ENCODE results near the gene TXNIP. TPM values are rescaled to one million over a fixed set of nuclear protein-coding genes. Genes with fewer than 3 reads are reported as not detected.
"Not testable (repeated sequence)": the region's sequence is repeated elsewhere in the genome, so short reads cannot be mapped to it uniquely, and the experiment has no call there.

The TXNIP gene
- total and polyA plus RNA-seq, 2 donors (not counting 1 experiment from before 2014, with no cell fraction given): 542 to 1,651 TPM

DNA sequence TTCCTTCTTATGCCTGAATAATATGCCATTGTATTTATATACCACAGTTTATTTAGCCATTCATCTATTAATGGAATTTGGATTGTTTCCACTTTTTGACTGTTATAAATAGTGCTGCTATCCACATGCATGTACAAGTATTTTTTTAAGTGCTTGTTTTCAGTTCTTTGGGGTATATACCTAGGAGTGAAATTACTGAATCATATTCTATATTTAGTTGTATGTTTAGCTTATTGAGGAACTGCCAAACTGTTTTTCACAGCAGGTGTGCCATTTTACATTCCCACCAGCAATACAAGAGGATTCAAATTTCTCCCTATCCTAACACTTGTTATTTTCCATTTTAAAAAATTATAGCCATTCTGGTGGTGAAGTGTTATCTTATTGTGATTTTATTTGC is 32.7 kb upstream of the TXNIP start:
- Histone ChIP-seq H2AFZ (ENCODE audit: insufficient read depth, low read depth, low read length, poor library complexity, severe bottlenecking) (no peak overlapping the region), H3K4me1 (ENCODE audit: control insufficient read depth in 2 of 2, insufficient read depth in 2 of 2, low read length in 2 of 2) (peaks cover 5% of the 10 kb centered on the region in 2 donors), H3K27ac (ENCODE audit: low read length in 2 of 2) (no peak overlapping the region), H3K4me2 (replicated peaks; ENCODE audit: low read depth, low read length, poor library complexity, severe bottlenecking) (no peak overlapping the region), H4K20me1 (ENCODE audit: control insufficient read depth, insufficient read depth, low read length, poor library complexity, severe bottlenecking) (no peaks in the 10 kb centered on the region), H3K79me2 (ENCODE audit: control insufficient read depth, insufficient read depth, low read length) (no peaks in the 10 kb centered on the region), H3K27me3 (replicated peaks in 1 of 4; ENCODE audit: control extremely low read depth in 1 of 4, control insufficient read depth in 3 of 4, insufficient read depth in 4 of 4, low read length in 3 of 4) (peaks cover 0 to 2% (median 0%) of the 10 kb centered on the region in 4 experiments), H3K4me3 (ENCODE audit: control extremely low read depth in 1 of 5, extremely low read depth in 1 of 5, insufficient read depth in 1 of 5, low read depth in 2 of 5, low read length in 4 of 5) (no peak overlapping the region), H3K9ac (ENCODE audit: low read length) (no peak overlapping the region), H3K36me3 (replicated peaks in 1 of 2; ENCODE audit: control extremely low read depth in 1 of 2, control insufficient read depth in 1 of 2, extremely low read depth in 1 of 2, insufficient read depth in 2 of 2, low read length in 1 of 2) (no peaks in the 10 kb centered on the region), H3K9me3 (ENCODE audit: control extremely low read depth in 1 of 3, control insufficient read depth in 2 of 3, insufficient read depth in 1 of 3, low read length in 2 of 3) (no peaks in the 10 kb centered on the region)
- POLR2A ChIA-PET: no interaction called here
- no peak for TF ChIP-seq EZH2 (IDR thresholded peaks at IDR 0.05; ENCODE audit: borderline replicate concordance, insufficient read depth, low read depth, low read length, poor library complexity, severe bottlenecking)
- TF ChIP-seq, protein P1, sequence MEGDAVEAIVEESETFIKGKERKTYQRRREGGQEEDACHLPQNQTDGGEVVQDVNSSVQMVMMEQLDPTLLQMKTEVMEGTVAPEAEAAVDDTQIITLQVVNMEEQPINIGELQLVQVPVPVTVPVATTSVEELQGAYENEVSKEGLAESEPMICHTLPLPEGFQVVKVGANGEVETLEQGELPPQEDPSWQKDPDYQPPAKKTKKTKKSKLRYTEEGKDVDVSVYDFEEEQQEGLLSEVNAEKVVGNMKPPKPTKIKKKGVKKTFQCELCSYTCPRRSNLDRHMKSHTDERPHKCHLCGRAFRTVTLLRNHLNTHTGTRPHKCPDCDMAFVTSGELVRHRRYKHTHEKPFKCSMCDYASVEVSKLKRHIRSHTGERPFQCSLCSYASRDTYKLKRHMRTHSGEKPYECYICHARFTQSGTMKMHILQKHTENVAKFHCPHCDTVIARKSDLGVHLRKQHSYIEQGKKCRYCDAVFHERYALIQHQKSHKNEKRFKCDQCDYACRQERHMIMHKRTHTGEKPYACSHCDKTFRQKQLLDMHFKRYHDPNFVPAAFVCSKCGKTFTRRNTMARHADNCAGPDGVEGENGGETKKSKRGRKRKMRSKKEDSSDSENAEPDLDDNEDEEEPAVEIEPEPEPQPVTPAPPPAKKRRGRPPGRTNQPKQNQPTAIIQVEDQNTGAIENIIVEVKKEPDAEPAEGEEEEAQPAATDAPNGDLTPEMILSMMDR (IDR thresholded peaks at IDR 0.05): no peak
- peaks cover 19% of the 10 kb centered on the region for H3K27me3 Mint-ChIP-seq
- peaks cover 5% of the 10 kb centered on the region for H3K4me1 Mint-ChIP-seq
- DNase-seq: no peak
- ATAC-seq (ENCODE audit: low read depth): no peak
- no peak overlapping the region for H3K4me3 Mint-ChIP-seq
- H3K9me3 Mint-ChIP-seq (ENCODE audit: insufficient read depth): no peaks in the 10 kb centered on the region
- intact Hi-C loops (cut with micrococcal nuclease): no loop called here
- CTCF ChIA-PET: no interaction called here
- H3K27ac Mint-ChIP-seq: no peak overlapping the region

DNA sequence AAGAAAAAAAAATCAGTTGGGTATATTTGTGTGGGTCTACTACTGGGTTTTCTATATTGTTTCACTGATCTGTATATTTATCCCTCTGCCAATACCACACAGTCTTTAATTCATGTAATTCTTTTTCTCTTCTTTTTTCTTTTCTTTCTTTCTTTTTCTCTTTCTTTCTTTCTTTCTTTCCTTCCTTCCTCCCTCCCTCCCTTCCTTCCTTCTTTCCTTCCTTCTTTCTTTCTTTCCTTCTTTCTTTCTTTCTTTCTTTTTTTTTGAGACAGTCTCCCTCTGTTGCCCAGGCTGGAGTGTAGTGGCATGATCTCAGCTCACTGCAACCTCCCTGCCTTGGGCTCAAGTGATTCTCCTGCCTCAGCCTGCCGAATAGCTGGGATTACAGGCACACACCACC is 30.3 kb upstream of the TXNIP start:
- H3K36me3 ChIP-seq (replicated peaks in 1 of 2; ENCODE audit: control extremely low read depth in 1 of 2, control insufficient read depth in 1 of 2, extremely low read depth in 1 of 2, insufficient read depth in 2 of 2, low read length in 1 of 2); POLR2A ChIA-PET; H3K4me3 Mint-ChIP-seq; intact Hi-C loops (cut with micrococcal nuclease); H2AFZ ChIP-seq (ENCODE audit: insufficient read depth, low read depth, low read length, poor library complexity, severe bottlenecking); DNase-seq; ATAC-seq (ENCODE audit: low read depth); H3K27ac ChIP-seq (ENCODE audit: low read length in 2 of 2); H3K4me1 Mint-ChIP-seq; H3K9me3 ChIP-seq (ENCODE audit: control extremely low read depth in 1 of 3, control insufficient read depth in 2 of 3, insufficient read depth in 1 of 3, low read length in 2 of 3); H3K27ac Mint-ChIP-seq; H3K9me3 Mint-ChIP-seq (ENCODE audit: insufficient read depth); H3K4me2 ChIP-seq (replicated peaks; ENCODE audit: low read depth, low read length, poor library complexity, severe bottlenecking); H3K4me1 ChIP-seq (ENCODE audit: control insufficient read depth in 2 of 2, insufficient read depth in 2 of 2, low read length in 2 of 2); H3K27me3 ChIP-seq (replicated peaks in 1 of 4; ENCODE audit: control extremely low read depth in 1 of 4, control insufficient read depth in 3 of 4, insufficient read depth in 4 of 4, low read length in 3 of 4); H4K20me1 ChIP-seq (ENCODE audit: control insufficient read depth, insufficient read depth, low read length, poor library complexity, severe bottlenecking); H3K9ac ChIP-seq (ENCODE audit: low read length); H3K79me2 ChIP-seq (ENCODE audit: control insufficient read depth, insufficient read depth, low read length); H3K4me3 ChIP-seq (ENCODE audit: control extremely low read depth in 1 of 5, extremely low read depth in 1 of 5, insufficient read depth in 1 of 5, low read depth in 2 of 5, low read length in 4 of 5): not testable (repeated sequence)
- WGBS (ENCODE audit: insufficient coverage): no CpG with 5 or more reads among the region's 1 CpG
- CTCF ChIA-PET: interaction anchor here (1.1 to 1.3 kb wide), 3 partner anchors 9 to 50 kb away, joined by 3 to 4 read pairs (median 4); no protein-coding TSS in a partner anchor
- H3K27me3 Mint-ChIP-seq: peaks cover 31% of the 10 kb centered on the region

DNA sequence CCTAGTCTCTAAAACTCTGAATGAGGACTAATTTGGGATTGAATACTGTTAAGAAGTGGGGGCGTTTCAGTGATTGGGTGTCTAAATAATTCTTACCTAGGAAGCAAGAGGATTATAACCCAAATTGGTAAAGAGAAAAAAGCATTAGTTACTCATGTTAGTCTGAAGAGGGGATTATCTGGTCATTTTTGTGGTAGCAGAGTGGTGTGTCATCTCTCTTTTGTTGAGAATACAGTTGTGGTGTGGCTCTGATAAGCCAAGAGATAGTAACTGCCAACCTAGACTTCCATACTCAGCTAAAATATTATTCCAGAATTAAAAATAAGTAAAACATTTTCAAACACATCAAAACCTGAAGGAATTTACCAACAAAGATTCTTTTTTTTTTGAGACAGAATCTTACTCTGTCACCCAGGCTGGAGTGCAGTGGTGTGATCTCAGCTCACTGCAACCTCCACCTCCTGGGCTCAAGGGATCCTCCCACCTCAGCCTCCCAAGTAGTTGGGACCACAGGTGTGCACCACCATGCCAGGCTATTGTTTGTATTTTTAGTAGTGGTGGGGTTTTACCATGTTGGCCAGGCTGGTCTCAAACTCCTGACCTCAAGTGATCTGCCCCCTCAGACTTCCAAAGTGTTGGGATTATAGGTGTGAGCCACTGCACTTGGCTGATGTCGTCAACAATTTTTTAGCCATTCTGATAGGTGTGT is 29.6 kb upstream of the TXNIP start:
- CTCF ChIA-PET: interaction anchor here (1.1 to 1.3 kb wide), 2 partner anchors 14 to 49 kb away, joined by 4 read pairs; no protein-coding TSS in a partner anchor
- H3K9ac ChIP-seq (ENCODE audit: low read length); DNase-seq; H3K4me3 Mint-ChIP-seq; H3K9me3 ChIP-seq (ENCODE audit: control extremely low read depth in 1 of 3, control insufficient read depth in 2 of 3, insufficient read depth in 1 of 3, low read length in 2 of 3); H2AFZ ChIP-seq (ENCODE audit: insufficient read depth, low read depth, low read length, poor library complexity, severe bottlenecking); H3K27ac ChIP-seq (ENCODE audit: low read length in 2 of 2); POLR2A ChIA-PET; H3K4me2 ChIP-seq (replicated peaks; ENCODE audit: low read depth, low read length, poor library complexity, severe bottlenecking); intact Hi-C loops (cut with micrococcal nuclease); H3K4me1 Mint-ChIP-seq; H3K4me3 ChIP-seq (ENCODE audit: control extremely low read depth in 1 of 5, extremely low read depth in 1 of 5, insufficient read depth in 1 of 5, low read depth in 2 of 5, low read length in 4 of 5); H3K27ac Mint-ChIP-seq; H3K36me3 ChIP-seq (replicated peaks in 1 of 2; ENCODE audit: control extremely low read depth in 1 of 2, control insufficient read depth in 1 of 2, extremely low read depth in 1 of 2, insufficient read depth in 2 of 2, low read length in 1 of 2); H3K4me1 ChIP-seq (ENCODE audit: control insufficient read depth in 2 of 2, insufficient read depth in 2 of 2, low read length in 2 of 2); ATAC-seq (ENCODE audit: low read depth); H3K79me2 ChIP-seq (ENCODE audit: control insufficient read depth, insufficient read depth, low read length); H4K20me1 ChIP-seq (ENCODE audit: control insufficient read depth, insufficient read depth, low read length, poor library complexity, severe bottlenecking); H3K9me3 Mint-ChIP-seq (ENCODE audit: insufficient read depth): not testable (repeated sequence)
- peaks cover 0 to 15% (median 13%) of the 10 kb centered on the region in 4 experiments for H3K27me3 ChIP-seq (replicated peaks in 1 of 4; ENCODE audit: control extremely low read depth in 1 of 4, control insufficient read depth in 3 of 4, insufficient read depth in 4 of 4, low read length in 3 of 4)
- H3K27me3 Mint-ChIP-seq: peaks cover 38% of the 10 kb centered on the region
- 80% methylated on average over 1 of the region's 2 CpGs for WGBS (ENCODE audit: insufficient coverage)

Data from B cell (primary cell).